ENCODE data around the gene KCNMA1.
"Not testable (repeated sequence)": the region's sequence is repeated elsewhere in the genome, so short reads cannot be mapped to it uniquely, and the experiment has no call there.

Gene KCNMA1

DNA sequence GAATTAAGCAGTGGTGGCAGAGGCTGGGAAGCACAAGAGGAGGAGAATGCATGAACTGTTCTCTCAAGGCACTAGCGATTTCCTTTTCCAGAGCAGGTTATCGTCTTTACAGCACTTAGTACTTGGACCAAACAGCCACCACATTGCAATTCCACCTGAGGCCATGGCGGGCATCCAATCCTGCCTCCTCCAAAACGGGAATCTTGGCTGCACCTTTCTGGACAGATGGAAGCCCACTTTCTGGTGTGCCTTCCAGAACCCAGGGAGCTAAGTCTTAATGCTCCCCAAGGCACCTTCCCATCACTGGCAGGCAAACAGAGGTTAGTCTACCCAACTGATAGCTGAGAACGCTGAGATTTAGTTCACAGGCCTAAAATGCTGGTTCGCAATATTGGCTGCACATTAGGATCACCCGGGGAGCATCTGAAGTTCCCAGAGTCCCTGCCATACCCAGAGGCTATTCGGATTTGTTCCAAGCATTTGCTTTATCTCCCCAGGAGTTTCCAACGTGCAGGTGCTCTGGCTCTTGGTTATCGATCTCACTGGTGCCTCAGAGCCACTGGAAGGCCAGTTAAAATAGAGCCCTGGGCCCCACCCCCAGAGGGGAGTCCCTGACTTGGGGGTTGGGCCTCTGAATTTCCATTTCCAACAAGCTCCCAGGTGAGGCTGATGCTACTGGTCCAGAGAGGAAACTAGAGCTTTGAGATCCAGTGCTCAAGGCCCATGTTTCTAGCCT is 62.2 kb downstream of the KCNMA1 start:
- Histone ChIP-seq H3K4ac (ENCODE audit: low read length) (no peak overlapping the region), H3K4me3 (ENCODE audit: low read length in 2 of 2) (no peak overlapping the region), H3K36me3 (replicated peaks in 1 of 2; ENCODE audit: control insufficient read depth in 2 of 2, insufficient read depth in 2 of 2, low read length in 2 of 2) (no peaks in the 10 kb centered on the region), H4K8ac (ENCODE audit: low read depth, low read length) (no peak overlapping the region), H3K4me2 (ENCODE audit: insufficient read depth, low read length, poor library complexity, severe bottlenecking) (no peak overlapping the region), H3K14ac (ENCODE audit: low read length) (no peak overlapping the region), H2AK5ac (ENCODE audit: low read depth, low read length) (no peak overlapping the region), H3K27me3 (ENCODE audit: control insufficient read depth in 3 of 3, insufficient read depth in 3 of 3, low read depth in 1 of 3, low read length in 3 of 3) (no peaks in the 10 kb centered on the region), H3K4me1 (ENCODE audit: control insufficient read depth in 2 of 2, insufficient read depth in 1 of 2, low read depth in 1 of 2, low read length in 2 of 2) (peaks cover 0 to 2% of the 10 kb centered on the region in 2 donors), H3K9me3 (replicated peaks in 1 of 2; ENCODE audit: control insufficient read depth in 2 of 2, insufficient read depth in 1 of 2, low read depth in 1 of 2, low read length in 2 of 2) (no peaks in the 10 kb centered on the region), H4K91ac (ENCODE audit: low read depth, low read length, poor library complexity) (no peak overlapping the region), H3K27ac (replicated peaks; ENCODE audit: low read length) (no peak overlapping the region), H2BK120ac (ENCODE audit: low read depth, low read length) (no peak overlapping the region), H2BK15ac (ENCODE audit: low read length) (no peak overlapping the region), H2AFZ (ENCODE audit: low read length) (no peak overlapping the region), H3K9ac (ENCODE audit: low read depth, low read length, poor library complexity) (no peak overlapping the region), H2BK5ac (ENCODE audit: low read length) (no peak overlapping the region), H3K18ac (ENCODE audit: low read length) (no peak overlapping the region), H2BK12ac (ENCODE audit: low read length) (no peak overlapping the region), H3K79me1 (ENCODE audit: low read depth, low read length) (no peaks in the 10 kb centered on the region), H3K23ac (ENCODE audit: low read depth, low read length, poor library complexity) (no peak overlapping the region)
- no CpG with 5 or more reads among the region's 10 CpGs for WGBS, 2 donors (ENCODE audit: extremely low coverage in 2 of 2, insufficient read length in 2 of 2, insufficient replicate concordance in 1 of 2)
- no peak for DNase-seq (ENCODE audit: low spot score)

DNA sequence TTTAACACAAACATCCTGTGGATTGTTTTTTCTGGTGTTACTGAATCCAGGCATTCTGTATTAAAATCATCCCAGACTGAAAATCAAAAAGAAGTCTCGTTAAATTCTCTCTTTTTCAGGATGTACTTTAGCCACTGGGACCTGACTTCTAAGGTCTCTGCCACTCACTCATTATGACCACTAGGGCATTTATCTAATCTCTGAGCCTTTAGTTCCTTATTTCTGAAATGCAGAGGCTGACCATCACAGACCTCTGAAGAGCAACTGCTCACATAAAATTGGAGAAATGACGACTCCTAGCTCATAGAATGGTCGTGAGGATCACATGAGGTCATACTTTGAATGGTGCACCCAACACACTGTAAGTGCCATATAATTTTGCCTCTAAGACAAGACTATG is 63.2 kb downstream of the KCNMA1 start:
- Histone ChIP-seq H3K4me1 (ENCODE audit: control insufficient read depth in 2 of 2, insufficient read depth in 1 of 2, low read depth in 1 of 2, low read length in 2 of 2) (peaks cover 0 to 2% of the 10 kb centered on the region in 2 donors), H4K8ac (ENCODE audit: low read depth, low read length) (no peak overlapping the region), H3K4ac (ENCODE audit: low read length) (no peak overlapping the region), H3K27ac (replicated peaks; ENCODE audit: low read length) (no peak overlapping the region), H3K23ac (ENCODE audit: low read depth, low read length, poor library complexity) (no peak overlapping the region), H3K36me3 (replicated peaks in 1 of 2; ENCODE audit: control insufficient read depth in 2 of 2, insufficient read depth in 2 of 2, low read length in 2 of 2) (no peaks in the 10 kb centered on the region), H2BK5ac (ENCODE audit: low read length) (no peak overlapping the region), H3K9ac (ENCODE audit: low read depth, low read length, poor library complexity) (no peak overlapping the region), H2AFZ (ENCODE audit: low read length) (no peak overlapping the region), H4K91ac (ENCODE audit: low read depth, low read length, poor library complexity) (no peak overlapping the region), H2BK120ac (ENCODE audit: low read depth, low read length) (no peak overlapping the region), H3K14ac (ENCODE audit: low read length) (no peak overlapping the region), H3K27me3 (ENCODE audit: control insufficient read depth in 3 of 3, insufficient read depth in 3 of 3, low read depth in 1 of 3, low read length in 3 of 3) (no peaks in the 10 kb centered on the region), H3K4me3 (ENCODE audit: low read length in 2 of 2) (no peak overlapping the region), H3K4me2 (ENCODE audit: insufficient read depth, low read length, poor library complexity, severe bottlenecking) (no peak overlapping the region), H3K9me3 (replicated peaks in 1 of 2; ENCODE audit: control insufficient read depth in 2 of 2, insufficient read depth in 1 of 2, low read depth in 1 of 2, low read length in 2 of 2) (no peaks in the 10 kb centered on the region), H3K18ac (ENCODE audit: low read length) (no peak overlapping the region), H2BK12ac (ENCODE audit: low read length) (no peak overlapping the region), H2BK15ac (ENCODE audit: low read length) (no peak overlapping the region), H2AK5ac (ENCODE audit: low read depth, low read length) (no peak overlapping the region), H3K79me1 (ENCODE audit: low read depth, low read length) (no peaks in the 10 kb centered on the region)
- no peak for DNase-seq (ENCODE audit: low spot score)
- WGBS, 2 donors (ENCODE audit: extremely low coverage in 2 of 2, insufficient read length in 2 of 2, insufficient replicate concordance in 1 of 2), result no CpG with 5 or more reads among the region's 3 CpGs

DNA sequence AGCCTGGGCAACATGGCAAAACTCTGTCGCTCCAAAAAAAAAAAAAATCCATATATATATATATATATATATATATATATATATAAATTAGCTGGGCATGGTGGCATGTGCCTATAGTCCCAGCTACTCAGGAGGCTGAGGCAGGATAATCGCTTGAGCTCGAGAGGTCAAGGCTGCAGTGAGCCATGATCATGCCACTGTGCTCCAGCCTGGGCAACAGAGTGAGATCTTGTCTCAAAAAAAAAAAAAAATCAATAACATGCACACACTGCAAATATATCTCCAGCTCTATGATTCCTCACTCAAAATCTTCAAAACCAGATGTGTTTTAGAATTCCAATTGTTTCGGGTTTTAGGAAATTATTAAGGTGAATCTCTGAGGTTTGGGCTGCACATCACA is 65.1 kb downstream of the KCNMA1 start:
- not testable (repeated sequence) for H3K4ac ChIP-seq (ENCODE audit: low read length); H3K18ac ChIP-seq (ENCODE audit: low read length); H2BK12ac ChIP-seq (ENCODE audit: low read length); H3K9ac ChIP-seq (ENCODE audit: low read depth, low read length, poor library complexity); H4K8ac ChIP-seq (ENCODE audit: low read depth, low read length); H3K4me1 ChIP-seq (ENCODE audit: control insufficient read depth in 2 of 2, insufficient read depth in 1 of 2, low read depth in 1 of 2, low read length in 2 of 2); H3K27ac ChIP-seq (replicated peaks; ENCODE audit: low read length); DNase-seq (ENCODE audit: low spot score); H2AFZ ChIP-seq (ENCODE audit: low read length); H2BK5ac ChIP-seq (ENCODE audit: low read length); H2BK120ac ChIP-seq (ENCODE audit: low read depth, low read length); H2AK5ac ChIP-seq (ENCODE audit: low read depth, low read length); H2BK15ac ChIP-seq (ENCODE audit: low read length); H3K14ac ChIP-seq (ENCODE audit: low read length); H3K4me2 ChIP-seq (ENCODE audit: insufficient read depth, low read length, poor library complexity, severe bottlenecking); H3K79me1 ChIP-seq (ENCODE audit: low read depth, low read length); H3K9me3 ChIP-seq (replicated peaks in 1 of 2; ENCODE audit: control insufficient read depth in 2 of 2, insufficient read depth in 1 of 2, low read depth in 1 of 2, low read length in 2 of 2); H3K36me3 ChIP-seq (replicated peaks in 1 of 2; ENCODE audit: control insufficient read depth in 2 of 2, insufficient read depth in 2 of 2, low read length in 2 of 2); H4K91ac ChIP-seq (ENCODE audit: low read depth, low read length, poor library complexity); H3K23ac ChIP-seq (ENCODE audit: low read depth, low read length, poor library complexity); H3K27me3 ChIP-seq (ENCODE audit: control insufficient read depth in 3 of 3, insufficient read depth in 3 of 3, low read depth in 1 of 3, low read length in 3 of 3); H3K4me3 ChIP-seq (ENCODE audit: low read length in 2 of 2)
- no CpG with 5 or more reads among the region's 4 CpGs for WGBS, 2 donors (ENCODE audit: extremely low coverage in 2 of 2, insufficient read length in 2 of 2, insufficient replicate concordance in 1 of 2)

DNA sequence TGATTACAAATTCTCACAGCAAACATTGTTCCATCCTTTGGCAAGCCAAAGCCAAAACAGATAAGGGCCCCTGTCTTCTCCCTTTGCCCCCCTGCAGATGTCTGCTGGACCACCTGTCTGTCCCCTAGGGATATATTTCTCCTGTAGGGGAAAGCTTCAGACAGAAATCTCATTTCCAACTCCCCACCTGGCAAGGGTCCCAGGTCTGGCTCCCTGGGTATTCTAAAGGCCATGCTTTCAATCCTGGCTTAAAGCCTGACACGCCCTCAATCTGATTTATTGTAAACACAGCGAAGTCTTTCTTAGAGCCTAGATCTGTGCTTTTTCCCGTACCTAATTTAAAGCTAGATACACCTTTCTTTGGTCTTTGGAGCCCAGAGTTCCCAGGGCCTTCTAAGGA is 66.1 kb downstream of the KCNMA1 start:
- Histone ChIP-seq H3K4ac (ENCODE audit: low read length) (no peak overlapping the region), H2BK12ac (ENCODE audit: low read length) (no peak overlapping the region), H3K9me3 (replicated peaks in 1 of 2; ENCODE audit: control insufficient read depth in 2 of 2, insufficient read depth in 1 of 2, low read depth in 1 of 2, low read length in 2 of 2) (no peaks in the 10 kb centered on the region), H3K36me3 (replicated peaks in 1 of 2; ENCODE audit: control insufficient read depth in 2 of 2, insufficient read depth in 2 of 2, low read length in 2 of 2) (no peaks in the 10 kb centered on the region), H3K79me1 (ENCODE audit: low read depth, low read length) (no peaks in the 10 kb centered on the region), H2BK120ac (ENCODE audit: low read depth, low read length) (no peak overlapping the region), H3K4me3 (ENCODE audit: low read length in 2 of 2) (no peak overlapping the region), H3K18ac (ENCODE audit: low read length) (no peak overlapping the region), H3K23ac (ENCODE audit: low read depth, low read length, poor library complexity) (no peak overlapping the region), H3K14ac (ENCODE audit: low read length) (no peak overlapping the region), H2AK5ac (ENCODE audit: low read depth, low read length) (no peak overlapping the region), H4K91ac (ENCODE audit: low read depth, low read length, poor library complexity) (no peak overlapping the region), H3K27me3 (ENCODE audit: control insufficient read depth in 3 of 3, insufficient read depth in 3 of 3, low read depth in 1 of 3, low read length in 3 of 3) (no peaks in the 10 kb centered on the region), H3K27ac (replicated peaks; ENCODE audit: low read length) (no peak overlapping the region), H2BK5ac (ENCODE audit: low read length) (no peak overlapping the region), H2AFZ (ENCODE audit: low read length) (no peak overlapping the region), H2BK15ac (ENCODE audit: low read length) (no peak overlapping the region), H3K9ac (ENCODE audit: low read depth, low read length, poor library complexity) (no peak overlapping the region), H3K4me1 (ENCODE audit: control insufficient read depth in 2 of 2, insufficient read depth in 1 of 2, low read depth in 1 of 2, low read length in 2 of 2) (no peaks in the 10 kb centered on the region), H3K4me2 (ENCODE audit: insufficient read depth, low read length, poor library complexity, severe bottlenecking) (no peak overlapping the region), H4K8ac (ENCODE audit: low read depth, low read length) (no peak overlapping the region)
- no peak for DNase-seq (ENCODE audit: low spot score)
- WGBS, 2 donors (ENCODE audit: extremely low coverage in 2 of 2, insufficient read length in 2 of 2, insufficient replicate concordance in 1 of 2), result no CpG with 5 or more reads among the region's 3 CpGs

Data from neuronal stem cell (in vitro differentiated cells).